Activated CD4-positive, alpha-beta T cell treated with anti-CD3 and anti-CD28 coated beads, Interleukin-2, amount 50 U/mL, for 4 hours (primary cell): Measurements from ENCODE around the gene PNMA5.

ENCODE experiments used
- DNase-seq, 2 experiments: peaks; one replicate each; pipeline ENCODE4 v3.0.0-alpha.2; 2020

The PNMA5 gene

DNA sequence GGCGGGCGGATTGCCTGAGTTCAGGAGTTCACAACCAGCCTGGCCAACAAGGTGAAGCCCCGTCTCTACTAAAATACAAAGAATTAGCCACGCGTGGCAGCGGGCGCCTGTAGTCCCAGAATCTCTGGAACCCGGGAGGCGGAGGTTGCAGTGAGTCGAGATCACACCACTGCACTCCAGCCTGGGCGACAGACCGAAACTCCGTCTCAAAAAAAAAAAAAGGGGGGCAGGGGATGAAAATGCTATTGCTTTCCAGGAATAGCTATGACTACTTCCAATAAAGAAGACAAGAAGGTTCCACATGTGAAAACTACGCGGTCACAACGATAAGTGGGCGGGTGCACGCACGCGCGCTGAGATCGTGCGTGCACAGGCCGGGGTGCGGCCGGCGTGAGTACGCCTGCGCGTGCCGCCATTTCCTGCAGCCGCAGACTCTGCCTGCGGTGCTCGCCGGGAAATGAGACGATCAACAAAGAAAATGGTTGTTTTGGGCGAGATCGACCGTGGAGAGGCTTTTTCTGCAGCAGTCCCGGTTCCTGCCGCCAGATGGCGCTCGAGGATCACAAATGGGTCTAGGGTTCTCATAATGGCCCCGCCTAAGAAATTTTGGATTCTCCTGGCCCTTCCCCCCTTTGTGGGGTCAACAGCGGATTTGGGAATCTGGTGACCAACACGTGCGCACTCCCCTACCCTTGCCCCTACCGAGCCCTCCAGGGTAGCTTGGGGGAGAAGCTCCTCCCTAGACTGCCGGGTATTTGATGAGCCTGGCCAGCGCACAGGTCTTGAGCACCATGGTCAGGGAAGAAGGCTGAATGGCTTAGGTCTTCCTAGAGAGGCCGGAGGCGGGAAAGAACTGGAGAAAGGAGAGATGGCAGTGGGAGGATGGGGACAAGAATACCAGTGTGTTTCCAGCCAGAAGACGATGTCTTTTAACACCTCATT, 35.1 kb downstream of the PNMA5 start:
- peak; percentile 85 to 91 for DNase-seq

DNA sequence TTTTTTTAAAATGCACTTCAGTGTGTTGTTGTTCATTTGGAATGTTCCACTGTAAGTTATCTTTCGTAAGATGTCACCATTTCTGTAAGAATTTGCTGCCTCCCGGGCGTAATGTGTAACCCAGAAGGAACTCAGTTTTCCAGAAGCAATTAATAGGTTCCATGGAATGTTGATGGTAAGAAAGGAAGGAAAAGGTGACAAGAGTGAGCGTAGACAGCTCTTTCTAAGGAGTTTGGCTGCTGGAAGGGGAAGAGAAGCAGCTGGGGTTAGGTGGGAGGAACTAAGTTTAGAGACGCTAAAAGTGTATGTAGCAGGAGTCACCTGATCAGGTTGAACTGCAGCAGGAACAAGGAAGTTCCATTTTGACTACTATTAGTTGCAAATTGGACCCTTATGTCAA, 35.9 kb downstream of the PNMA5 start:
- DNase-seq = no peak

DNA sequence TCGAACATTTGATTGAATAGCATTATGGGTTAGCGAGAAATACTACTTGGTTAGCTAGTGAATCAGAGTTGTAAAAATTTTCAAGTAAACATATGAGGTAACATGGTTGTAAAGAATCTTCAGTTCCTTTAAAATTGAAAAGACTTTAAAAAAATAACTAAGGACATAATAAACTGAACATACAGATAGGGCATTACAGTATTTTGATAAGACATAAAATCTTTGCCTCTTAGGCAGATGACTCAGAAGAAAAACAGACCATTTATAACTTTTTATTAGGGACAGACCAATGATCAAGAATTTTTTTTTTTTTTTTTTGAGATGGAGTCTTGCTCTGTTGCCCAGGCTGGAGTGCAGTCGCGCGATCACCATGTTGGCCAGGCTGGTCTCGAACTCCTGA, 43.1 kb downstream of the PNMA5 start:
- no peak for DNase-seq

DNA sequence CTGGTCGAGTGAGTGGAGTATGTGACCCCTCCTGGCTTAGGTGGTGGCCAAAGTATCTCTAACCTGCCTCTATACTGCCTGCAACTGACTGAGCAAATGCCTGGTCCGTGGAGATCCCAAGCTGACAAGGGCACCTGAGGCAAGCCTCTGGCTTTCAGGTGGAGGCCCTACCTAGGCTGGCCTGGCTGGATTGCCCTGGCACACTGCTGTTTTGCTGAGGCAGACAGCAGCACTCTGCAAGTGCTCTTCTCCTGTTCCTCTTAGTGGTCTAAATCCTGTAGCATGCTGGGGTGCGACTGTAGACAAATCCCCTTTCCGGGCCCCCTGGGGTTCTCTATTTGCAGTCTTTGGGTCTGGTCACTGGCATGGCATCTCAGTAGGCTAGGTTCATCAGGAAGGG, 44.8 kb downstream of the PNMA5 start:
- DNase-seq = no peak

DNA sequence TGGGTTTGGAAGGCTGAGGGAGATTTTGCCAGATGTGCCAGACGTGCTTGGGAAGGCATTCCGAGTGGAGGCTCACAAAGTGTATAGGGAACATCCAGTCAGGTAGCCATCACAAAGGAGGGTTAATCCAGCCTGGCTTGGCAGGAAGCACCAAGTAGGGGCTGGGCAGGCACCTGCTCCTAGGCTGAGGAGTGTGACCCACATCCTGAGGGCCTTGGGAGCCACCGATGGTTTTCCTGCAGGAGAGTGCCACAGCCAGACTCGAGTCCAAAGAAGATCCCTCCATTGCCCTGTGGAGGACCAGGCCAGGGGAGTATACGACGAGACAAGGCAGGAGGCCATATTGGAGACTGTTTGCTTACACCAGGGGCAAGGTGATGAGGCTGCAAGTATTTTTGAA, 47.2 kb downstream of the PNMA5 start:
- DNase-seq = no peak

DNA sequence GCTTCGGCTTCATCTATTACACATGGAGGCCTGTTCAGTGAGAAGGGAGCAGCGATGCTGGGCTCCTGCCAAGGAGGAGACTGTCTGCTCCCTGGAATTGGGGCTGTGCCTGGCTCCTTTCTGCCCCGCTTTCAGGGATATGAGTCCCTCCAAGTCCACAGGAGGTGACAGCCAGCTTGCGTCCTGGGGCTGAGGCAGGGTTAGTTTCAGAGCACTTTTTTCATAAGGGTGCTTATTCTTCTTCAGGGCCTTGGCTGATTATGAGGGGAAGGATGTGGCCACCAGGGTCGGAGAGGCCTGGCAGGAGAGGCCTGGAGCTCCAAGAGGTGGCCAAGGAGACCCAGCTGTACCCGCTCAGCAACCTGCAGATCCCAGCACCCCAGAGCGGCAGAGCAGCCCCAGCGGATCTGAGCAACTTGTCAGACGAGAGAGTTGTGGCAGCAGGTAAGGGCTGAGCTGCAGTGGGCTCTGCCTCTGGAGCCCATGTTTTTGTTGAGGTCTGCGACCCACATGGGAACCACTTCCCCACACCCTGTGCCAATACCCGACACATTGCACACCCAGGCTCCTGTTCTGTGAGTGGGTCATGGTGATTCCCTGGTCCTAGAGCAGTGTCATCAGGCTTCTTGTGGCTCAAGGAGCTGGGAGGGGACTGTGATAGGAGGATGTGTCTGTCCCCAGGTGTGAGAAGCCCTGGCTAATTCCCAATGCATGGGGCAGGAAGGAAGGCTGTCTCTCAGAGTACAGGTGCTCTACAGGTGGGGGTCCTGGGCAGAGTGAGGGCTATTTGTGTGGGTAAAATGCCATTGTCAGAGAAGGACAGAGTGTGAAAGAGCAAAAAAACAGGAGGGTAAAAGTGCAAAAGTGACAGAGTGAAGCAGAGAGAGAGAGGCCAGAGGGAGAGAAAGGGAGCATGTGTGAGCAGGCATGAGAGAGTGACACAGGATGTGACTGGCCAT, 48.6 kb downstream of the PNMA5 start:
- no peak for DNase-seq

DNA sequence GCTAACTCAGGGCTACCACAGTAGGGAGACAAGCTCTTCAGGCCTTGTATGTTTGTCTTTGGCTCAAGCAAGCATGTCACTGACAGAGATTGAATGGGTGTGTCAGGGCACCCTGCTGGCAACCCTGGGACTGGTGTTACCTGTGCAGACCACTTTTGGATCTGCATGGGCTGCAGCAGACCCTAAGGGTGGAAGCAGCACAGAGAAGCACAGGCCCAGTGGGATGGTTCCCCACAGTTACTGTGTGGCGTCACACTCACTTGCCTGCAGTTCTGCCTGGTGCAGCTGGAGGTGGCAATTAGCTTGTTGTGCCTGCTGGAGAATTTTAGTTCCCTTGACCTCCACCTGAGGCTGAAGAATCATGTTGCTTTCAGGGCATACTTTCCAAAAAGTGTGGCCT, 50.1 kb downstream of the PNMA5 start:
- DNase-seq = no peak

DNA sequence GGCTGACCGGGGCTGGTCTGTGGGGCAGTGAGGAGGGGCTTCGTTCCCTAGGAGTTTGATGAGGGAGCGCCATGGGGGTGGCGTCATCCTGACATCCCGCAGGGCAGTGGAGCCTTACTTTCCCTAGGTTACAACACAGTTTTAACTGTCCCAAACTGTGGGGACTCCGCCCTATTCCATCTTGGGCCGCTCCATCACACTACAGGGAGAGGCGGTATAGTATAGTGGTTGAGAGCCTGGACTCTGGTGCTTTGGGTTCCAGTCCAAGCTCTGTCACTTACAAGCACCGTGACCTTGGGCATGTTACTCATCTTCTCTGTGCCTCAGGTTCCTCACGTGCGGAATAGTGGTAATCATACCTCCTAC, 51.9 kb downstream of the PNMA5 start:
- DNase-seq = no peak

DNA sequence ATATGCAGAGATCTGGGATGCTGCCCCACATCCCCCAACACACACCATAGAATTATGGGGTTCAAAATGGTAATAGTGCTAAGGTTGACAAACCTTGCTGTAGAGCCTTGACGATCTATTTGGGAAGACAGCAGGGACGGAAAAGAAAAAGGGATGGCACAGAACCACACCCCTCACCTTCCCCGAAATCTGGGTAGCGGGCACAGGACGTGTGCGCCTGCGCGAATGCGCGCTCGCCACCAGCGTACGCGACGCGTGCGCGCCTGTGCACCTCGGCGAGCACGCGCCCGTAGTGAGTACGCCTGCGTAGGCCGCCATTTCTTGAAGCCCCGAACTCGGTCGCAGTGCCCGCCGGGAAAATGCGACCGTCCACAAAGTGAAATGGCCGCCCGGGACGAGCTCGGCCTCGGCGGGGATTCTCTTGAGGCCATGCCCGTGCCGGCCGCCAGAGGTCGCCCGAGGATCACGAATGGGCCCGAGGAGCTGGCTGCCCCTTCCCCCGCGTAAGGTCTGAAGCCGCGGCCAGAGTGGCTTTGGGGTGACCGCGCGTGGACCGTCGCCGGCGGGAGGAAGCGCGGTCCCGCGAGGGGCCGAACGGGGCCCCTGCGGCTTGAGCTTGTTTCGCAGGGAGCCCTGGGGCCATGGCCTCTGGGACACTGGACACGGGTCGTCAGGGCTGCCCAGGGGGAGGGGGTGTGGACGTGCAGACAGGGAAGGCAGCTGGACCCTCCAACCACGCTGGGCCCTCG, 52.4 kb downstream of the PNMA5 start:
- DNase-seq = peak; percentile 83 to 86
